ENCODE data around the gene OSCP1. TPM values are rescaled to one million over a fixed set of nuclear protein-coding genes. Genes with fewer than 3 reads are reported as not detected.

Gene OSCP1
- total RNA-seq, 1 experiment from 2014 or later, result 3.2 TPM

DNA sequence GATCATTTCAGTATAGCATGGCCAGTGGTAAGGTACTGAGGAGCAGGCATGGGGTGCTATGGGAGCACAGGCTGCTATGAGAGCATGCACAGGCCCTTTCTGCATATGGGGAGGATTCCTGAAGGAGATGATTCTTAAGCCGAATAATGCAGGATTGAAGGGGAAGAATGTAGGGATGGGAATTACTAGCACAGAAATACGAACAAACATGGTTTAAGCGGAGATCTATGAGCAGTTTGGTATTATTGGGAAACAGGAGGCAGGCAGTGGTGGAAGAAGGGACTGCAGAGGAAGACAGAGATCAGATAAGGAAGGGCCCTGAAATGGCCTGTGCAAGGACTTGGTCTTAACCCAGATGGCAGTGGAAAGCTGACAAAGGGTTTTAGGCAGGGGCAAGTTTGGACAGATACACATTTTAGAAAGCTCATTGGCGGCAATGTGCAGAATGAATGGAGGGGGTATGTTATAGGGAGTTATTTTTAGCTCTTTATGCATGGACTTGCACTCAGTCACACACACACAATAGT lies 1.7 kb downstream of the OSCP1 start:
- WGBS (ENCODE audit: extremely low coverage, insufficient read length, low lambda C conversion rate), result no CpG with 5 or more reads among the region's 4 CpGs
- Histone ChIP-seq H3K23me2 (ENCODE audit: insufficient read length, low read depth, low read length, poor library complexity, severe bottlenecking) (peaks cover 9% of the 10 kb centered on the region), H3K4me2 (ENCODE audit: insufficient read depth, insufficient read length, low read length) (no peak overlapping the region), H2BK120ac (ENCODE audit: low read depth, low read length, poor library complexity, severe bottlenecking) (no peak overlapping the region), H3K27ac (ENCODE audit: insufficient read length, low read depth, low read length) (no peak overlapping the region), H4K8ac (replicated peaks; ENCODE audit: insufficient read length, low read depth, low read length) (no peak overlapping the region), H3K9me3 (ENCODE audit: control insufficient read depth, low read depth, low read length) (no peaks in the 10 kb centered on the region), H3K79me2 (ENCODE audit: insufficient read depth, low read length) (no peaks in the 10 kb centered on the region), H3K4me1 (ENCODE audit: insufficient read depth, low read length) (no peaks in the 10 kb centered on the region), H4K20me1 (ENCODE audit: control insufficient read depth, insufficient read depth, insufficient read length) (no peaks in the 10 kb centered on the region), H3K79me1 (ENCODE audit: insufficient read depth, low read depth, low read length, poor library complexity, severe bottlenecking) (no peaks in the 10 kb centered on the region), H2AK5ac (ENCODE audit: insufficient read length, low read length) (no peak overlapping the region), H3K4ac (ENCODE audit: low read depth, low read length) (no peak overlapping the region), H3K14ac (ENCODE audit: insufficient read depth, low read length) (no peak overlapping the region), H3T11ph (ENCODE audit: low read length) (no peak overlapping the region), H2AFZ (ENCODE audit: low read length) (no peak overlapping the region), H2BK5ac (ENCODE audit: insufficient read length, low read length) (no peak overlapping the region), H3K9ac (ENCODE audit: extremely low read depth, insufficient read length, low read length) (no peak overlapping the region), H4K91ac (ENCODE audit: insufficient read length, low read depth, low read length) (no peak overlapping the region), H3K23ac (ENCODE audit: insufficient read length, low read depth, low read length) (no peak overlapping the region), H3K56ac (ENCODE audit: insufficient read length, low read depth, low read length) (no peak overlapping the region), H3K18ac (ENCODE audit: insufficient read length, low read depth, low read length) (no peak overlapping the region), H3K27me3 (ENCODE audit: insufficient read depth, low read length) (no peaks in the 10 kb centered on the region), H2BK20ac (ENCODE audit: low read depth, low read length, poor library complexity, severe bottlenecking) (no peak overlapping the region), H2BK15ac (ENCODE audit: low read depth, low read length) (no peak overlapping the region), H4K5ac (ENCODE audit: insufficient read length, low read depth, low read length) (no peak overlapping the region), H2BK12ac (ENCODE audit: insufficient read length, low read depth, low read length) (no peak overlapping the region)
- Mint-ChIP-seq H3K27me3 (ENCODE audit: low read depth) (peaks cover 1% of the 10 kb centered on the region; the same call in 1 of the 2 replicates), H3K9me3 (no peaks in the 10 kb centered on the region; a peak in 1 of 5 replicates), H3K27ac (peak overlapping the region in 1 of 3 experiments; percentile 3; a peak in 1 of 7 replicates), H3K4me1 (peaks cover 10 to 18% of the 10 kb centered on the region in 2 experiments), H3K4me3 (no peak overlapping the region), H3K36me3 (ENCODE audit: insufficient read depth in 1 of 3, low read depth in 3 of 3) (0 out of 7 replicates have a peak, but pooled peaks cover 0 to 1% (median 0%) of the 10 kb centered on the region in 3 experiments)
- TF ChIP-seq, protein P1, sequence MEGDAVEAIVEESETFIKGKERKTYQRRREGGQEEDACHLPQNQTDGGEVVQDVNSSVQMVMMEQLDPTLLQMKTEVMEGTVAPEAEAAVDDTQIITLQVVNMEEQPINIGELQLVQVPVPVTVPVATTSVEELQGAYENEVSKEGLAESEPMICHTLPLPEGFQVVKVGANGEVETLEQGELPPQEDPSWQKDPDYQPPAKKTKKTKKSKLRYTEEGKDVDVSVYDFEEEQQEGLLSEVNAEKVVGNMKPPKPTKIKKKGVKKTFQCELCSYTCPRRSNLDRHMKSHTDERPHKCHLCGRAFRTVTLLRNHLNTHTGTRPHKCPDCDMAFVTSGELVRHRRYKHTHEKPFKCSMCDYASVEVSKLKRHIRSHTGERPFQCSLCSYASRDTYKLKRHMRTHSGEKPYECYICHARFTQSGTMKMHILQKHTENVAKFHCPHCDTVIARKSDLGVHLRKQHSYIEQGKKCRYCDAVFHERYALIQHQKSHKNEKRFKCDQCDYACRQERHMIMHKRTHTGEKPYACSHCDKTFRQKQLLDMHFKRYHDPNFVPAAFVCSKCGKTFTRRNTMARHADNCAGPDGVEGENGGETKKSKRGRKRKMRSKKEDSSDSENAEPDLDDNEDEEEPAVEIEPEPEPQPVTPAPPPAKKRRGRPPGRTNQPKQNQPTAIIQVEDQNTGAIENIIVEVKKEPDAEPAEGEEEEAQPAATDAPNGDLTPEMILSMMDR (conservative IDR thresholded peaks at IDR 0.05), result no peak
- DNase-seq, result no peak
